HCT116 (cell line): ENCODE data around the gene DAAM1. TPM values are rescaled to one million over a fixed set of nuclear protein-coding genes. Genes with fewer than 3 reads are reported as not detected.

Experiments used
- ATAC-seq: fragments of 200-7000 bp; cut with Tn5 transposase; 2 replicates; pipeline ENCODE4 v1.9.1; 2020; ENCODE audit warnings: mild to moderate bottlenecking, moderate library complexity
- BruUV-seq: library from RNA; stranded (reverse); fragments of 400-500 nt; replicated peaks from 2 replicates; lab custom pipeline; 2021; lab: Mats Ljungman, UMichigan
- CTCF ChIA-PET: fragments of 300-600 bp; sonication (Branson Sonifier 250); formaldehyde crosslinking; loops from one replicate; lab custom pipeline; 2021; ENCODE audit warnings: antibody characterized with exemption; lab: Charles Lee
- POLR2A ChIA-PET: fragments of 300-600, 350-600 bp; sonication (Branson Sonifier 250); formaldehyde crosslinking; loops from one replicate; lab custom pipeline; 2021; ENCODE audit warnings: antibody characterized with exemption; lab: Charles Lee
- RAD21 ChIA-PET, 2 experiments: fragments of 300-600 bp; sonication (Branson Sonifier 250); formaldehyde crosslinking; loops; one replicate each; lab custom pipeline; 2023; ENCODE audit warnings: low total read pairs in 2 of 2; ENCODE audit not compliant: uncharacterized antibody in 2 of 2, unreplicated experiment in 2 of 2, low non-redundant PET in 1 of 2; lab: Charles Lee
- DNase-seq: peaks from one replicate; pipeline ENCODE4 v3.0.0-alpha.2; 2010; ENCODE audit warnings: low read depth, low spot score
- H2AFZ ChIP-seq: fragments of 200-600 bp; shearing (Covaris generic), sonication (generic); 2 replicates; pipeline ENCODE4 v1.6.1; 2017; ENCODE audit warnings: low read depth, mixed run types, mixed read lengths, antibody characterized with exemption, low read length; ENCODE audit not compliant: poor library complexity, severe bottlenecking
- H3K27ac ChIP-seq: 2 replicates; pipeline ENCODE4 v1.5.1; 2012; ENCODE audit warnings: low read depth, low read length
- H3K27me3 ChIP-seq: fragments of 200-600 bp; sonication (generic); 2 replicates; pipeline ENCODE4 v1.6.1; 2016; ENCODE audit warnings: mixed run types, low read length, mixed read lengths; ENCODE audit not compliant: insufficient read depth
- H3K36me3 ChIP-seq, 2 experiments: fragments of 200-500 bp in 1 of 2; fragments of 200-600 bp in 1 of 2; sonication (Bioruptor generic) in 1 of 2; sonication (generic) in 1 of 2; 2 replicates each; pipeline versions ENCODE4 v1.5.1 to v1.6.1; 2014 to 2016; ENCODE audit warnings: low read length in 2 of 2, inconsistent platforms in 1 of 2, mixed read lengths in 1 of 2, mixed run types in 1 of 2; ENCODE audit not compliant: insufficient read depth in 2 of 2, control insufficient read depth in 1 of 2
- H3K4me1 ChIP-seq, 2 experiments: fragments of 200-600 bp in 1 of 2; sonication (generic) in 1 of 2; 2 replicates each; pipeline versions ENCODE4 v1.5.1 to v1.6.1; 2012 to 2017; ENCODE audit warnings: low read length in 2 of 2, inconsistent platforms in 1 of 2, mild to moderate bottlenecking in 1 of 2, mixed read lengths in 1 of 2, mixed run types in 1 of 2, moderate library complexity in 1 of 2; ENCODE audit not compliant: insufficient read depth in 2 of 2, control insufficient read depth in 1 of 2
- H3K4me2 ChIP-seq: fragments of 200-600 bp; sonication (generic); 2 replicates; pipeline ENCODE4 v1.6.1; 2017; ENCODE audit warnings: mixed run types, low read length, mixed read lengths
- H3K4me3 ChIP-seq, 2 experiments: fragments of 200-600 bp in 1 of 2; sonication (generic) in 1 of 2; replicated peaks in 1 of 2; 2 replicates each; pipeline ENCODE4 v1.5.1; 2011 to 2016; ENCODE audit warnings: low read length in 2 of 2, control low read depth in 1 of 2, low read depth in 1 of 2, mild to moderate bottlenecking in 1 of 2, mixed read lengths in 1 of 2, mixed run types in 1 of 2
- H3K79me2 ChIP-seq: fragments of 200-600 bp; sonication (generic); 2 replicates; pipeline ENCODE4 v1.6.1; 2017; ENCODE audit warnings: mild to moderate bottlenecking, mixed run types, low read length, moderate library complexity, mixed read lengths; ENCODE audit not compliant: insufficient read depth
- H3K9ac ChIP-seq: fragments of 200-600 bp; sonication (generic); 2 replicates; pipeline ENCODE4 v1.6.1; 2016; ENCODE audit warnings: low read length, mixed read lengths
- H3K9me2 ChIP-seq: fragments of 200-600 bp; sonication (generic), shearing (Covaris generic); 2 replicates; pipeline ENCODE4 v1.6.1; 2017; ENCODE audit warnings: mixed run types, mild to moderate bottlenecking, moderate library complexity; ENCODE audit not compliant: insufficient read depth
- H3K9me3 ChIP-seq, 2 experiments: fragments of 200-500 bp in 1 of 2; fragments of 200-600 bp in 1 of 2; sonication (Bioruptor generic) in 1 of 2; sonication (generic) in 1 of 2; 2 replicates each; pipeline ENCODE4 v1.6.1; 2014 to 2017; ENCODE audit warnings: low read length in 2 of 2, mixed read lengths in 2 of 2, inconsistent platforms in 1 of 2, low read depth in 1 of 2, mild to moderate bottlenecking in 1 of 2, mixed run types in 1 of 2, moderate library complexity in 1 of 2; ENCODE audit not compliant: control insufficient read depth in 1 of 2, insufficient read depth in 1 of 2
- H4K20me1 ChIP-seq: fragments of 200-600 bp; sonication (generic), shearing (Covaris generic); 2 replicates; pipeline ENCODE4 v1.6.1; 2017; ENCODE audit warnings: mixed run types, mild to moderate bottlenecking, moderate library complexity; ENCODE audit not compliant: insufficient read depth
- ATF3 ChIP-seq: IDR thresholded peaks from 2 replicates; pipeline ENCODE4 v1.6.1; 2012
- CBX3 ChIP-seq: IDR thresholded peaks from 2 replicates; pipeline ENCODE4 v1.6.1; 2012; ENCODE audit warnings: low read depth
- CEBPB ChIP-seq: IDR thresholded peaks from 2 replicates; pipeline ENCODE4 v1.6.1; 2012; ENCODE audit warnings: low read depth
- CTCF ChIP-seq, 3 experiments: fragments of 200-600 bp in 1 of 3; sonication (generic) in 1 of 3; IDR thresholded peaks in 2 of 3; conservative IDR thresholded peaks in 1 of 3; 2 replicates each; pipeline ENCODE4 v1.5.1; 2012 to 2017; ENCODE audit warnings: low read depth in 2 of 3, low read length in 2 of 3, antibody characterized with exemption in 1 of 3, borderline replicate concordance in 1 of 3, control low read depth in 1 of 3, mild to moderate bottlenecking in 1 of 3, mixed read lengths in 1 of 3, mixed run types in 1 of 3, moderate library complexity in 1 of 3; ENCODE audit not compliant: insufficient read depth in 1 of 3
- EGR1 ChIP-seq: IDR thresholded peaks from 2 replicates; pipeline ENCODE4 v1.6.1; 2012; ENCODE audit warnings: low read depth
- EZH2 ChIP-seq: fragments of 200-600 bp; sonication (generic); IDR thresholded peaks from 2 replicates; pipeline ENCODE4 v1.6.1; 2017; ENCODE audit warnings: antibody characterized with exemption, mixed run types
- EZH2phosphoT487 ChIP-seq: fragments of 200-600 bp; IDR thresholded peaks from 2 replicates; pipeline ENCODE4 v1.6.1; 2018; ENCODE audit warnings: antibody characterized with exemption, borderline replicate concordance
- FOSL1 ChIP-seq: IDR thresholded peaks from 2 replicates; pipeline ENCODE4 v1.6.1; 2012; ENCODE audit warnings: low read depth
- MAX ChIP-seq: IDR thresholded peaks from 2 replicates; pipeline ENCODE4 v1.6.1; 2012
- POLR2A ChIP-seq: IDR thresholded peaks from 2 replicates; pipeline ENCODE4 v1.7.0; 2011; ENCODE audit warnings: borderline replicate concordance; ENCODE audit not compliant: insufficient read depth, insufficient read length; ENCODE audit errors: extremely low read depth
- POLR2AphosphoS5 ChIP-seq: IDR thresholded peaks from 2 replicates; pipeline ENCODE4 v1.6.1; 2011; ENCODE audit warnings: mild to moderate bottlenecking, low read depth, low read length, moderate library complexity
- REST ChIP-seq: IDR thresholded peaks from 2 replicates; pipeline ENCODE4 v1.6.1; 2012; ENCODE audit warnings: low read depth
- SIN3A ChIP-seq: IDR thresholded peaks from 2 replicates; pipeline ENCODE4 v1.6.1; 2012; ENCODE audit warnings: low read depth
- SP1 ChIP-seq: IDR thresholded peaks from 2 replicates; pipeline ENCODE4 v1.6.1; 2012; ENCODE audit warnings: low read depth
- SRF ChIP-seq: IDR thresholded peaks from 2 replicates; pipeline ENCODE4 v1.6.1; 2012; ENCODE audit warnings: low read depth
- YY1 ChIP-seq: IDR thresholded peaks from 2 replicates; pipeline ENCODE4 v1.6.1; 2011; ENCODE audit warnings: low read length, low read depth, moderate library complexity, mild to moderate bottlenecking; ENCODE audit not compliant: insufficient replicate concordance; ENCODE audit errors: extremely low read depth
- intact Hi-C: fragments of 100-400 bp; cut with micrococcal nuclease; formaldehyde crosslinking; loops from 2 replicates; pipeline ENCODE4 v1.10.0; 2022
- total RNA-seq: library from RNA; stranded (reverse); gene quantifications from one replicate; pipeline ENCODE4 v1.2.1, GENCODE V29; 2021; ENCODE audit not compliant: unreplicated experiment

DAAM1 gene
- total RNA-seq, 1 experiment from 2014 or later: 10.7 TPM

- Histone ChIP-seq H3K4me2 (no peak overlapping the region), H3K9ac (no peak overlapping the region), H3K9me2 (no peaks in the 10 kb centered on the region), H3K79me2 (no peaks in the 10 kb centered on the region), H4K20me1 (no peaks in the 10 kb centered on the region), H2AFZ (no peak overlapping the region), H3K27ac (no peak overlapping the region), H3K9me3 (no peaks in the 10 kb centered on the region), H3K36me3 (no peaks in the 10 kb centered on the region), H3K4me1 (no peaks in the 10 kb centered on the region), H3K4me3 (no peak overlapping the region), H3K27me3 (no peaks in the 10 kb centered on the region)
- ChIA-PET CTCF (no interaction called here), POLR2A (no interaction called here), RAD21 (no interaction called here)
- ATAC-seq (no peak), DNase-seq (no peak)
- intact Hi-C loops: no loop called here
- no TSS peak for BruUV-seq
- no peak for TF ChIP-seq EZH2phosphoT487
Measured at GRCh38 chr14:59139324-59139723, 49.1 kb upstream of the DAAM1 start.

- Histone ChIP-seq H3K79me2 (no peaks in the 10 kb centered on the region), H3K27ac (no peak overlapping the region), H2AFZ (no peak overlapping the region), H4K20me1 (no peaks in the 10 kb centered on the region), H3K9me2 (no peaks in the 10 kb centered on the region), H3K27me3 (no peaks in the 10 kb centered on the region), H3K4me3 (no peak overlapping the region), H3K4me1 (no peaks in the 10 kb centered on the region), H3K9ac (no peak overlapping the region), H3K9me3 (no peaks in the 10 kb centered on the region), H3K4me2 (no peak overlapping the region), H3K36me3 (no peaks in the 10 kb centered on the region)
- intact Hi-C loops: no loop called here
- ATAC-seq: no peak
- ChIA-PET CTCF (no interaction called here), POLR2A (no interaction called here), RAD21 (no interaction called here)
- DNase-seq: no peak
- BruUV-seq: no TSS peak
- no peak for TF ChIP-seq YY1
- TF ChIP-seq MAX: no peak
- TF ChIP-seq SIN3A: no peak
- TF ChIP-seq FOSL1: no peak
- TF ChIP-seq POLR2A: no peak
- no peak for TF ChIP-seq EGR1
- TF ChIP-seq ATF3: no peak
- no peak for TF ChIP-seq REST
- TF ChIP-seq CTCF (IDR thresholded peaks at IDR 0.05 in 2 of 3, conservative IDR thresholded peaks at IDR 0.05 in 1 of 3; ENCODE audit: borderline replicate concordance in 1 of 3, insufficient read depth in 1 of 3, low read depth in 2 of 3, low read length in 2 of 3): no peak
- TF ChIP-seq SP1: no peak
- TF ChIP-seq EZH2: no peak
- no peak for TF ChIP-seq CEBPB
- no peak for TF ChIP-seq SRF
- no peak for TF ChIP-seq CBX3
- no peak for TF ChIP-seq POLR2AphosphoS5
Measured at GRCh38 chr14:59140106-59140843, 48.2 kb upstream of the DAAM1 start.
